T-helper 1 cell treated with Interleukin-12 subunit alpha and Interleukin-12 subunit beta and Interleukin-4 antibody, amounts not matched to agents 30 ng/mL and 1 ng/mL, for 36 hours (primary cell): ENCODE results near the gene OR2AE1. TPM values are rescaled to one million over a fixed set of nuclear protein-coding genes. Genes with fewer than 3 reads are reported as not detected.

Experiments
- intact Hi-C: fragments of 100-400 bp; cut with micrococcal nuclease; formaldehyde crosslinking; loops from one replicate; pipeline ENCODE4 v1.15.1; 2024
- total RNA-seq: library from RNA; stranded (reverse); gene quantifications from 2 replicates; pipeline ENCODE4 v1.2.3, GENCODE V29; 2022

Gene OR2AE1
- total RNA-seq, 1 donor from 2014 or later, result 0.39 TPM

GRCh38 chr7:99860281-99861127, 16.3 kb downstream of the OR2AE1 start:
- intact Hi-C loops, result no loop called here

GRCh38 chr7:99855236-99855635, 21.6 kb downstream of the OR2AE1 start:
- intact Hi-C loops, result no loop called here

- intact Hi-C loops, result no loop called here
These were observed 28.2 kb downstream of the OR2AE1 start for GRCh38 chr7:99848420-99849216.

GRCh38 chr7:99844328-99844727, 32.5 kb downstream of the OR2AE1 start:
- intact Hi-C loops, result no loop called here

GRCh38 chr7:99843808-99844207, 33.0 kb downstream of the OR2AE1 start:
- intact Hi-C loops, result no loop called here

- intact Hi-C loops, result no loop called here
These were observed 33.9 kb downstream of the OR2AE1 start for GRCh38 chr7:99842926-99843325.

- intact Hi-C loops, result no loop called here
These were observed 36.5 kb downstream of the OR2AE1 start for GRCh38 chr7:99840136-99840869.

GRCh38 chr7:99839287-99840021, 37.4 kb downstream of the OR2AE1 start:
- intact Hi-C loops, result loop anchor here (5.0 to 10.0 kb wide), 3 partner anchors 335 to 527 kb away; partner anchors contain the start of genes ZKSCAN5, ZNF394 and ZNF789

GRCh38 chr7:99837649-99838361, 39.0 kb downstream of the OR2AE1 start:
- intact Hi-C loops, result loop anchor here (5.0 to 10.0 kb wide), 3 partner anchors 333 to 526 kb away; partner anchors contain the start of genes ZKSCAN5, ZNF394 and ZNF789

GRCh38 chr7:99835189-99835588, 41.6 kb downstream of the OR2AE1 start:
- intact Hi-C loops, result loop anchor here (5.0 to 10.0 kb wide), 3 partner anchors 330 to 523 kb away; partner anchors contain the start of genes ZKSCAN5, ZNF394 and ZNF789

- intact Hi-C loops, result loop anchor here (10.0 kb wide), 2 partner anchors 330 to 360 kb away; partner anchors contain the start of genes ZKSCAN5, ZNF394 and ZNF789
These were observed 42.5 kb downstream of the OR2AE1 start for GRCh38 chr7:99834382-99834781.

- intact Hi-C loops, result loop anchor here (10.0 kb wide), 2 partner anchors 329 to 359 kb away; partner anchors contain the start of genes ZKSCAN5, ZNF394 and ZNF789
These were observed 43.5 kb downstream of the OR2AE1 start for GRCh38 chr7:99833289-99833877.

GRCh38 chr7:99831595-99831994, 45.2 kb downstream of the OR2AE1 start:
- intact Hi-C loops, result loop anchor here (10.0 kb wide), 2 partner anchors 327 to 357 kb away; partner anchors contain the start of genes ZKSCAN5, ZNF394 and ZNF789

- intact Hi-C loops, result loop anchor here (10.0 kb wide), 2 partner anchors 325 to 355 kb away; partner anchors contain the start of genes ZKSCAN5, ZNF394 and ZNF789
These were observed 47.2 kb downstream of the OR2AE1 start for GRCh38 chr7:99829524-99830160.

- intact Hi-C loops, result no loop called here
These were observed 48.0 kb downstream of the OR2AE1 start for GRCh38 chr7:99828811-99829210.

GRCh38 chr7:99827040-99827778, 49.6 kb downstream of the OR2AE1 start:
- intact Hi-C loops, result no loop called here
